IMR-90 (cell line): ENCODE data around the gene ANXA4. TPM values are rescaled to one million over a fixed set of nuclear protein-coding genes. Genes with fewer than 3 reads are reported as not detected.
A peak's percentile ranks its signal among the peaks of the same experiment; 100 is the strongest.

Source experiments
- ATAC-seq: fragments of 200-7000 bp; cut with Tn5 transposase; 2 replicates; pipeline ENCODE4 v1.9.1; 2020; ENCODE audit warnings: low read depth, mild to moderate bottlenecking, moderate library complexity
- BruUV-seq: library from RNA; stranded (reverse); fragments of 400-500 nt; replicated peaks from 2 replicates; lab custom pipeline; 2021; lab: Mats Ljungman, UMichigan
- CTCF ChIA-PET: fragments of 300-600 bp; formaldehyde crosslinking; extraction: SDS; loops from one replicate; lab custom pipeline; 2021; ENCODE audit warnings: antibody characterized with exemption; lab: Yijun Ruan, JAX
- POLR2A ChIA-PET: fragments of 300-600 bp; sonication (Branson Sonifier 250); formaldehyde crosslinking; loops from one replicate; lab custom pipeline; 2022; ENCODE audit warnings: antibody characterized with exemption; ENCODE audit not compliant: unreplicated experiment; lab: Charles Lee
- DNase-seq: peaks from one replicate; pipeline ENCODE4 v3.0.0; 2013
- H2AFZ ChIP-seq: replicated peaks from 2 replicates; pipeline ENCODE3; 2013; ENCODE audit warnings: low read length, mild to moderate bottlenecking; ENCODE audit not compliant: poor library complexity
- H2AK5ac ChIP-seq: 2 replicates; pipeline ENCODE4 v1.6.1; 2013; ENCODE audit warnings: low read depth, low read length, inconsistent platforms
- H2AK9ac ChIP-seq: replicated peaks from 2 replicates; pipeline ENCODE3; 2013; ENCODE audit warnings: mild to moderate bottlenecking, low read depth, low read length, moderate library complexity; ENCODE audit not compliant: poor library complexity
- H2BK120ac ChIP-seq: 2 replicates; pipeline ENCODE4 v1.6.1; 2013; ENCODE audit warnings: low read depth, low read length, inconsistent platforms
- H2BK15ac ChIP-seq: 3 replicates; pipeline ENCODE4 v1.6.1; 2013; ENCODE audit warnings: low read depth, low read length, inconsistent platforms
- H2BK20ac ChIP-seq: 2 replicates; pipeline ENCODE4 v1.6.1; 2013; ENCODE audit warnings: low read depth, mild to moderate bottlenecking, inconsistent platforms, low read length, moderate library complexity
- H2BK5ac ChIP-seq: 2 replicates; pipeline ENCODE4 v1.6.1; 2013; ENCODE audit warnings: mild to moderate bottlenecking, low read depth, low read length, inconsistent platforms; ENCODE audit not compliant: poor library complexity, severe bottlenecking
- H3K14ac ChIP-seq: replicated peaks from 2 replicates; pipeline ENCODE4 v1.6.1; 2013; ENCODE audit warnings: low read depth, low read length, inconsistent platforms
- H3K18ac ChIP-seq: 2 replicates; pipeline ENCODE4 v1.6.1; 2013; ENCODE audit warnings: low read depth, low read length, control low read depth
- H3K23ac ChIP-seq: 2 replicates; pipeline ENCODE4 v1.6.1; 2013; ENCODE audit warnings: low read depth, low read length, inconsistent platforms
- H3K27ac ChIP-seq: 2 replicates; pipeline ENCODE4 v1.5.1; 2013; ENCODE audit warnings: mild to moderate bottlenecking, control low read depth, low read length; ENCODE audit not compliant: insufficient read depth
- H3K27me3 ChIP-seq: 2 replicates; pipeline ENCODE4 v1.6.1; 2013; ENCODE audit warnings: low read length; ENCODE audit not compliant: control insufficient read depth, insufficient read depth
- H3K36me3 ChIP-seq: 2 replicates; pipeline ENCODE4 v1.6.1; 2013; ENCODE audit warnings: low read length, mixed read lengths; ENCODE audit not compliant: control insufficient read depth, insufficient read depth
- H3K4ac ChIP-seq: 2 replicates; pipeline ENCODE4 v1.6.1; 2013; ENCODE audit warnings: low read depth, low read length, inconsistent platforms
- H3K4me1 ChIP-seq: 2 replicates; pipeline ENCODE4 v1.6.1; 2013; ENCODE audit warnings: low read length, mixed read lengths; ENCODE audit not compliant: control insufficient read depth, insufficient read depth
- H3K4me2 ChIP-seq: 2 replicates; pipeline ENCODE4 v1.6.1; 2013; ENCODE audit warnings: low read depth, mild to moderate bottlenecking, control low read depth, low read length, moderate library complexity
- H3K4me3 ChIP-seq: 2 replicates; pipeline ENCODE4 v1.5.1; 2013; ENCODE audit warnings: low read depth, mild to moderate bottlenecking, control low read depth, low read length, moderate library complexity; ENCODE audit not compliant: insufficient read depth
- H3K56ac ChIP-seq: 2 replicates; pipeline ENCODE4 v1.6.1; 2013; ENCODE audit warnings: low read length, inconsistent platforms; ENCODE audit not compliant: insufficient read depth; ENCODE audit errors: extremely low read depth
- H3K79me1 ChIP-seq, 2 experiments: 2 replicates each; pipeline ENCODE4 v1.6.1; 2013; ENCODE audit warnings: low read length in 2 of 2, inconsistent platforms in 1 of 2, low read depth in 1 of 2
- H3K9ac ChIP-seq: 2 replicates; pipeline ENCODE4 v1.6.1; 2013; ENCODE audit warnings: low read depth, low read length, control low read depth
- H3K9me1 ChIP-seq: 2 replicates; pipeline ENCODE4 v1.6.1; 2013; ENCODE audit warnings: low read length, inconsistent platforms; ENCODE audit not compliant: insufficient read depth
- H3K9me3 ChIP-seq: 2 replicates; pipeline ENCODE4 v1.6.1; 2013; ENCODE audit warnings: low read length; ENCODE audit not compliant: control insufficient read depth, insufficient read depth
- H4K20me1 ChIP-seq: 2 replicates; pipeline ENCODE4 v1.6.1; 2013; ENCODE audit warnings: low read length, inconsistent platforms; ENCODE audit not compliant: insufficient read depth
- H4K5ac ChIP-seq: 2 replicates; pipeline ENCODE4 v1.6.1; 2013; ENCODE audit warnings: mild to moderate bottlenecking, low read depth, low read length, control low read depth
- H4K8ac ChIP-seq, 2 experiments: 2 replicates each; pipeline ENCODE4 v1.6.1; 2013; ENCODE audit warnings: low read depth in 2 of 2, low read length in 2 of 2, control low read depth in 1 of 2, inconsistent platforms in 1 of 2
- H4K91ac ChIP-seq: 2 replicates; pipeline ENCODE4 v1.6.1; 2013; ENCODE audit warnings: low read depth, low read length, inconsistent platforms; ENCODE audit not compliant: insufficient read depth
- CEBPB ChIP-seq: IDR thresholded peaks from 2 replicates; pipeline ENCODE4 v1.6.1; 2012; ENCODE audit warnings: low read depth, low read length, improper control_type of control experiment
- FOS ChIP-seq: fragments of 150-350 bp; IDR thresholded peaks from 2 replicates; pipeline ENCODE4 v1.6.1; 2016; ENCODE audit warnings: low read depth, low read length
- MAFK ChIP-seq: IDR thresholded peaks from 2 replicates; pipeline ENCODE4 v1.6.1; 2012; ENCODE audit warnings: low read depth, low read length, improper control_type of control experiment
- MXI1 ChIP-seq: IDR thresholded peaks from 2 replicates; pipeline ENCODE4 v1.6.1; 2012; ENCODE audit warnings: low read depth, mild to moderate bottlenecking, low read length, moderate library complexity, borderline replicate concordance
- NFE2L2 ChIP-seq: fragments of 150-350 bp; IDR thresholded peaks from 2 replicates; pipeline ENCODE4 v1.6.1; 2016; ENCODE audit warnings: low read depth, mild to moderate bottlenecking, low read length
- RAD21 ChIP-seq: IDR thresholded peaks from 2 replicates; pipeline ENCODE4 v1.6.1; 2012; ENCODE audit warnings: low read length, improper control_type of control experiment
- RCOR1 ChIP-seq: IDR thresholded peaks from 2 replicates; pipeline ENCODE4 v1.6.1; 2012; ENCODE audit warnings: mild to moderate bottlenecking, low read length, improper control_type of control experiment; ENCODE audit not compliant: insufficient replicate concordance
- SMC3 ChIP-seq: fragments of 150-350 bp; IDR thresholded peaks from 2 replicates; pipeline ENCODE4 v1.6.1; 2016; ENCODE audit warnings: low read depth, mild to moderate bottlenecking, antibody characterized with exemption, low read length, moderate library complexity
- WGBS, 2 experiments: methylation state at CpG; one replicate each; pipeline versions ENCODE4 v1.1.5 to v1.1.7; 2013; ENCODE audit warnings: missing lambda C conversion rate in 2 of 2; ENCODE audit not compliant: insufficient read length in 1 of 2; ENCODE audit errors: extremely low coverage in 2 of 2; 5-methylcytosine and 5-hydroxymethylcytosine counted together
- dilution Hi-C: fragments of 300-500 bp; cut with HindIII; formaldehyde crosslinking; loops from one replicate; pipeline ENCODE4 v1.14.3; 2018; ENCODE audit warnings: low sequenced_read_pairs; ENCODE audit not compliant: unreplicated experiment
- in situ Hi-C: fragments of 300-500 bp; cut with MboI; formaldehyde crosslinking; loops from 3 replicates; pipeline ENCODE4 v1.14.3; 2019; ENCODE audit warnings: low sequenced_read_pairs, inconsistent platforms, mixed read lengths
- intact Hi-C: fragments of 100-400 bp; cut with micrococcal nuclease; formaldehyde crosslinking; loops from 2 replicates; pipeline ENCODE4 v1.10.0; 2022
- polyA plus RNA-seq, 3 experiments: library from polyadenylated mRNA; depleted of rRNA; stranded (reverse); fragments of >200 nt; gene quantifications; 2 replicates each; pipeline ENCODE4 v1.2.3, GENCODE V29; 2012; ENCODE audit warnings: low replicate concordance in 1 of 3
- total RNA-seq: library from RNA; depleted of rRNA; stranded (reverse); fragments of >200 nt; gene quantifications from 2 replicates; pipeline ENCODE4 v1.2.3, GENCODE V29; 2012
- TF ChIP-seq, protein P1 (sequence below): conservative IDR thresholded peaks from 2 replicates; pipeline ENCODE4 v1.5.1; 2012; ENCODE audit warnings: mild to moderate bottlenecking, low read depth, low read length, improper control_type of control experiment

Gene ANXA4
- total and polyA plus RNA-seq, 2 of the 4 experiments (the other 2 are of a cell fraction), result 22.2 to 72.0 TPM

DNA sequence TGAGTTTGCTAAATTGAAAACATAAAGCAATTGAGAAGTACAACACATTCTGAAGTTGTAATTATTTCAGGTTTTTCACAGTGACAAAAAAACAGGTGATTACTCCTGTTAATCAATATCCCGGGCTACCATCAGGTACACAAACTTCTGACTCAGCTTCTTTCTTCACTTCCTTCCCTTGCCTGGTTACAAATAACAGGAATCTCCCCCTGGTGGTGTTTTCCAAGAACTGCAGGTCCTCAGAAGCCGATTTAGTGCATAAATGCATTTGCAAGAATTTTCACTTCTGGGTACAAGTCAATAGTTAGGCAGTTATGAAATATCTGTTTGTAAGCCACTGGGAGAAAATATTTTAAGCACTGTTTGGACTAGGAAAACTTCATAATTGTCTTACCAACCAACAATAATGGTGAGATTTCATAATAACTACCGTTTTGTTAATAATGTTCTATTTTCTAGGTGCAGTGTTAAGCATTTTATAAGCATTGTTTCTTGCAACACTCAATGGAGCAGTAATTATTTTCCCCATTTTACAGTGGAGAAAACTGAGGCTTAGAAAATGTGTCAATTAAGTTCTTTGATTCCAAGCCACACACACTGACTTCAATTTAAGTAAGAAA lies 75.1 kb downstream of the ANXA4 start:
- no CpG with 5 or more reads among the region's 3 CpGs for WGBS, 2 experiments
- H3K4ac ChIP-seq, result no peak overlapping the region
- CTCF ChIA-PET, result interaction anchor here (0.5 to 6.7 kb wide), 17 partner anchors 8 to 267 kb away, joined by 3 to 114 read pairs (median 5); partner anchors contain the start of gene ANXA4
- H2BK5ac ChIP-seq, result no peak overlapping the region
- no peaks in the 10 kb centered on the region for H3K9me3 ChIP-seq
- H3K9me1 ChIP-seq, result no peaks in the 10 kb centered on the region
- intact Hi-C loops (loop anchor here (1.0 to 10.0 kb wide), 3 partner anchors 75 to 262 kb away; partner anchors contain the start of gene ANXA4), in situ Hi-C loops (loop anchor here (5.0 to 10.0 kb wide), 2 partner anchors 90 to 252 kb away; no protein-coding TSS in a partner anchor), dilution Hi-C loops (no loop called here)
- no peak overlapping the region for H3K4me3 ChIP-seq
- no peak overlapping the region for H2BK15ac ChIP-seq
- H3K56ac ChIP-seq, result no peak overlapping the region
- 0 out of 2 replicates have a peak, but pooled peaks cover 3% of the 10 kb centered on the region for H3K4me1 ChIP-seq
- ATAC-seq (peak; percentile 72; the same call in 1 of the 2 replicates), DNase-seq (peak; percentile 89)
- no peak overlapping the region for H4K8ac ChIP-seq
- no peak overlapping the region for H3K4me2 ChIP-seq
- peaks cover 22% of the 10 kb centered on the region for H3K36me3 ChIP-seq
- no peak overlapping the region for H4K5ac ChIP-seq
- no peaks in the 10 kb centered on the region for H3K27me3 ChIP-seq
- no peaks in the 10 kb centered on the region for H4K20me1 ChIP-seq
- no peak overlapping the region for H3K9ac ChIP-seq
- no peak overlapping the region for H3K14ac ChIP-seq
- TF ChIP-seq SMC3 (peak; percentile 99), NFE2L2 (0 out of 2 replicates have a peak, but pooled peaks have one; percentile 30), MAFK (peak; percentile 91), RCOR1 (no peak), CEBPB (peak; percentile 46; the same call in 1 of the 2 replicates), MXI1 (no peak), FOS (0 out of 2 replicates have a peak, but pooled peaks have one; percentile 15), RAD21 (peak; percentile 77)
- TF ChIP-seq, protein P1, sequence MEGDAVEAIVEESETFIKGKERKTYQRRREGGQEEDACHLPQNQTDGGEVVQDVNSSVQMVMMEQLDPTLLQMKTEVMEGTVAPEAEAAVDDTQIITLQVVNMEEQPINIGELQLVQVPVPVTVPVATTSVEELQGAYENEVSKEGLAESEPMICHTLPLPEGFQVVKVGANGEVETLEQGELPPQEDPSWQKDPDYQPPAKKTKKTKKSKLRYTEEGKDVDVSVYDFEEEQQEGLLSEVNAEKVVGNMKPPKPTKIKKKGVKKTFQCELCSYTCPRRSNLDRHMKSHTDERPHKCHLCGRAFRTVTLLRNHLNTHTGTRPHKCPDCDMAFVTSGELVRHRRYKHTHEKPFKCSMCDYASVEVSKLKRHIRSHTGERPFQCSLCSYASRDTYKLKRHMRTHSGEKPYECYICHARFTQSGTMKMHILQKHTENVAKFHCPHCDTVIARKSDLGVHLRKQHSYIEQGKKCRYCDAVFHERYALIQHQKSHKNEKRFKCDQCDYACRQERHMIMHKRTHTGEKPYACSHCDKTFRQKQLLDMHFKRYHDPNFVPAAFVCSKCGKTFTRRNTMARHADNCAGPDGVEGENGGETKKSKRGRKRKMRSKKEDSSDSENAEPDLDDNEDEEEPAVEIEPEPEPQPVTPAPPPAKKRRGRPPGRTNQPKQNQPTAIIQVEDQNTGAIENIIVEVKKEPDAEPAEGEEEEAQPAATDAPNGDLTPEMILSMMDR, result peak; percentile 86
- H4K91ac ChIP-seq, result no peak overlapping the region
- H2AFZ ChIP-seq, result no peak overlapping the region
- BruUV-seq, result no TSS peak
- no peak overlapping the region for H2AK5ac ChIP-seq
- POLR2A ChIA-PET, result interaction anchor here (0.6 kb wide), 2 partner anchors 75 to 97 kb away, joined by 3 to 4 read pairs; partner anchors contain the start of gene ANXA4
- no peak overlapping the region for H2AK9ac ChIP-seq
- no peak overlapping the region for H2BK20ac ChIP-seq
- H2BK120ac ChIP-seq, result no peak overlapping the region
- H3K23ac ChIP-seq, result no peak overlapping the region
- no peaks in the 10 kb centered on the region; a peak in 1 of 4 replicates for H3K79me1 ChIP-seq
- no peak overlapping the region for H3K18ac ChIP-seq
- no peak overlapping the region for H3K27ac ChIP-seq
